HepG2 (cell line): ENCODE data around the gene DCUN1D3. TPM values are rescaled to one million over a fixed set of nuclear protein-coding genes. Genes with fewer than 3 reads are reported as not detected.
"Not testable (repeated sequence)": the region's sequence is repeated elsewhere in the genome, so short reads cannot be mapped to it uniquely, and the experiment has no call there.

Experiments used
- ATAC-seq: fragments of 200-7000 bp; cut with Tn5 transposase; 3 replicates; pipeline ENCODE4 v1.9.1; 2020; ENCODE audit warnings: mild to moderate bottlenecking, moderate library complexity
- BruUV-seq: library from RNA; stranded (reverse); fragments of 400-500 nt; replicated peaks from 2 replicates; lab custom pipeline; 2021; lab: Mats Ljungman, UMichigan
- CTCF ChIA-PET: fragments of 300-600 bp; formaldehyde crosslinking; extraction: SDS; loops from one replicate; lab custom pipeline; 2021; ENCODE audit warnings: low total read pairs, inconsistent platforms, low intra/inter-chr PET ratio; lab: Yijun Ruan, JAX
- POLR2A ChIA-PET: fragments of 350-600 bp; sonication (Branson Sonifier 250); formaldehyde crosslinking; loops from one replicate; lab custom pipeline; 2020; ENCODE audit warnings: antibody characterized with exemption, inconsistent platforms; lab: Yijun Ruan, JAX
- DNase-seq: peaks from one replicate; pipeline ENCODE4 v3.0.0-alpha.2; 2015; ENCODE audit warnings: low spot score
- FAIRE-seq: peaks from 3 replicates; lab custom pipeline; 2011; peaks lifted over from hg19 to GRCh38; lab: Jason Lieb, UNC
- H2AFZ ChIP-seq: one replicate; pipeline ENCODE4 v1.6.1; 2011; ENCODE audit warnings: low read length, inconsistent platforms
- H3K27ac ChIP-seq: fragments of 300-600 bp; 3 replicates; pipeline ENCODE4 v1.8.0; 2011; ENCODE audit warnings: mixed run types, mild to moderate bottlenecking, mixed read lengths, low read length, inconsistent platforms; ENCODE audit not compliant: insufficient read depth; ENCODE audit errors: extremely low read length
- H3K27me3 ChIP-seq, 2 experiments: fragments of 200-600 bp in 1 of 2; 2 replicates in 1 of 2; 3 replicates in 1 of 2; pipeline versions ENCODE4 v1.6.0 to v1.8.0; 2011; ENCODE audit warnings: low read length in 2 of 2, mild to moderate bottlenecking in 2 of 2, moderate library complexity in 2 of 2, inconsistent platforms in 1 of 2; ENCODE audit not compliant: insufficient read depth in 2 of 2, control insufficient read depth in 1 of 2
- H3K36me3 ChIP-seq, 2 experiments: fragments of 200-600 bp in 1 of 2; replicated peaks in 1 of 2; 2 replicates in 1 of 2; 3 replicates in 1 of 2; pipeline versions ENCODE4 v1.5.1 to v1.8.0; 2011; ENCODE audit warnings: low read length in 2 of 2, inconsistent platforms in 1 of 2; ENCODE audit not compliant: insufficient read depth in 2 of 2, control insufficient read depth in 1 of 2
- H3K4me1 ChIP-seq: 2 replicates; pipeline ENCODE4 v1.5.1; 2012; ENCODE audit warnings: low read length, inconsistent platforms; ENCODE audit not compliant: insufficient read depth
- H3K4me2 ChIP-seq: 2 replicates; pipeline ENCODE4 v1.6.0; 2011; ENCODE audit warnings: low read depth, low read length, inconsistent platforms
- H3K4me3 ChIP-seq, 3 experiments: fragments of 200-600 bp in 1 of 3; sonication (generic), shearing (Covaris generic) in 1 of 3; replicated peaks in 1 of 3; 2 replicates each; pipeline ENCODE4 v1.5.1; 2011 to 2016; ENCODE audit warnings: low read length in 3 of 3, inconsistent platforms in 2 of 3, low read depth in 2 of 3, mild to moderate bottlenecking in 2 of 3, control low read depth in 1 of 3, mixed read lengths in 1 of 3; ENCODE audit not compliant: insufficient read depth in 1 of 3
- H3K79me2 ChIP-seq: one replicate; pipeline ENCODE4 v1.6.1; 2011; ENCODE audit warnings: low read length, inconsistent platforms; ENCODE audit not compliant: insufficient read depth
- H3K9ac ChIP-seq: 2 replicates; pipeline ENCODE4 v1.6.0; 2011; ENCODE audit warnings: mild to moderate bottlenecking, low read depth, low read length, inconsistent platforms; ENCODE audit not compliant: insufficient read depth
- H3K9me3 ChIP-seq: 2 replicates; pipeline ENCODE4 v1.5.1; 2012; ENCODE audit warnings: mild to moderate bottlenecking, low read length
- H4K20me1 ChIP-seq: 2 replicates; pipeline ENCODE4 v1.6.0; 2011; ENCODE audit warnings: inconsistent platforms, mild to moderate bottlenecking, low read length, moderate library complexity; ENCODE audit not compliant: insufficient read depth
- EP300 ChIP-seq, 3 experiments: sonication (generic) in 1 of 3; formaldehyde crosslinking in 1 of 3; IDR thresholded peaks; 2 replicates each; pipeline versions ENCODE4 v1.5.1 to v1.6.1; 2011 to 2020; ENCODE audit warnings: low read depth in 2 of 3, low read length in 2 of 3, borderline replicate concordance in 1 of 3, improper control_type of control experiment in 1 of 3, mild to moderate bottlenecking in 1 of 3, missing genetic modification reagents in 1 of 3, moderate library complexity in 1 of 3
- HDAC6 ChIP-seq: fragments of 200-600 bp; sonication (generic); IDR thresholded peaks from 2 replicates; pipeline ENCODE4 v1.7.0; 2017; ENCODE audit warnings: mild to moderate bottlenecking, antibody characterized with exemption, low read length, low read depth
- MLLT10 ChIP-seq: sonication (generic); formaldehyde crosslinking; IDR thresholded peaks from 2 replicates; pipeline ENCODE4 v1.4.0; 2020; ENCODE audit warnings: missing genetic modification reagents
- MZF1 ChIP-seq: sonication (generic); formaldehyde crosslinking; IDR thresholded peaks from 2 replicates; pipeline ENCODE4 v1.8.1; 2023; ENCODE audit warnings: mild to moderate bottlenecking, missing genetic modification reagents, borderline replicate concordance
- ZNF34 ChIP-seq: sonication (generic); formaldehyde crosslinking; IDR thresholded peaks from 2 replicates; pipeline ENCODE4 v1.4.0; 2020; ENCODE audit warnings: mild to moderate bottlenecking, missing genetic modification reagents, borderline replicate concordance
- ZNF782 ChIP-seq: sonication (generic); formaldehyde crosslinking; IDR thresholded peaks from 2 replicates; pipeline ENCODE4 v1.4.0; 2020; ENCODE audit warnings: missing genetic modification reagents, mild to moderate bottlenecking, borderline replicate concordance
- WGBS: methylation state at CpG from one replicate; pipeline ENCODE4 v1.1.6; 2017; ENCODE audit warnings: low lambda C conversion rate; 5-methylcytosine and 5-hydroxymethylcytosine counted together
- in situ Hi-C: cut with HindIII; loops from 2 replicates; pipeline ENCODE4 v1.10.0; 2017; ENCODE audit warnings: low pct_unique_long_range_greater_than_20kb; ENCODE audit not compliant: extremely low pct_ligation_motif_present
- intact Hi-C: fragments of 100-400 bp; cut with micrococcal nuclease; formaldehyde crosslinking; loops from one replicate; pipeline ENCODE4 v1.10.0; 2022; ENCODE audit not compliant: unreplicated experiment
- polyA plus RNA-seq, 8 experiments: library from polyadenylated mRNA; depleted of rRNA in 3 of 8; stranded (reverse) in 7 of 8; unstranded in 1 of 8; fragments of >200 nt; fragmentation: Illumina TruSeq in 4 of 8; extraction: Trizol in 4 of 8; gene quantifications; 2 replicates each; pipeline versions ENCODE4 v1.2.1 to v1.2.3, GENCODE V29; 2011 to 2016; ENCODE audit warnings: low read depth in 4 of 8, missing spikeins in 1 of 8, mixed read lengths in 1 of 8; ENCODE audit not compliant: insufficient read depth in 1 of 8
- total RNA-seq, 5 experiments: library from RNA; depleted of rRNA; stranded (reverse); fragments of >200 nt; fragmentation: Illumina TruSeq; extraction: Trizol; gene quantifications; 2 replicates each; pipeline ENCODE4 v1.2.3, GENCODE V29; 2016; ENCODE audit warnings: low read depth in 1 of 5
- TF ChIP-seq, protein P1 (sequence below): IDR thresholded peaks from 2 replicates; pipeline ENCODE4 v1.6.1; 2012; ENCODE audit warnings: low read length, improper control_type of control experiment
- TF ChIP-seq, protein P2 (sequence below): sonication (generic); formaldehyde crosslinking; IDR thresholded peaks from 2 replicates; pipeline ENCODE4 v1.8.0; 2022; ENCODE audit warnings: mild to moderate bottlenecking, missing genetic modification reagents, borderline replicate concordance

DCUN1D3 gene
- total and polyA plus RNA-seq, 2 of the 13 experiments (the other 11 are each of a cell fraction or from before 2014, with no cell fraction given) = 5.0 to 19.3 TPM

DNA sequence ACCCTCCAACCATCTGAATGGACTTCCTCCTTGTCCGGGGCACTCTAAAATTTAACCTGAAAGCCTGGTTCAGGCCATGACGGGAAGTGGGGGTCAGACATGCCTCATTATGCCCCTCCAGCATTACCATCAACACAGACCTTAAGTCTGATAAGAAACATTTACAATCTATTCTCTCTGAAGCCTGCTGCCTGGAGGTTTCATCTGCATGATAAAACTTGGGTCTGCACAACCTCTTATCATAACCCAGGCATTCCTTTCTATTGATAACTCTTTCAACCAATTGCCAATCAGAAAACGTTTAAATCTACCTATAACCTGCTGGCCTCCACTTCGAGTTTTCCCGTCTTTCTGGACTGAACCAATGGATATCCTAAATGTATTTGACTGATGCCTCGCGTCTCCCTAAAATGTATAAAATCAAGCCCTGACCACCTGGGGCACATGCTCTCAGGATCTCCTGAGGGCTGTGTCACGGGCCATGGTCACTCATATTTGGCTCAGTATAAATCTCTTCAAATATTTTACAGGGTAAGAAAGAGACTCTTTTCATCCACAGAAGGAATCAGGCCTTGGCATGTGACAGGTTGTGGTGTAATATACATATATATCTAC is 46.0 kb upstream of the DCUN1D3 start (continued):
- no peak for TF ChIP-seq MZF1 (CRISPR knock-in tag)
- no peak for TF ChIP-seq MLLT10
- no peak for TF ChIP-seq HDAC6
- TF ChIP-seq, protein P1, sequence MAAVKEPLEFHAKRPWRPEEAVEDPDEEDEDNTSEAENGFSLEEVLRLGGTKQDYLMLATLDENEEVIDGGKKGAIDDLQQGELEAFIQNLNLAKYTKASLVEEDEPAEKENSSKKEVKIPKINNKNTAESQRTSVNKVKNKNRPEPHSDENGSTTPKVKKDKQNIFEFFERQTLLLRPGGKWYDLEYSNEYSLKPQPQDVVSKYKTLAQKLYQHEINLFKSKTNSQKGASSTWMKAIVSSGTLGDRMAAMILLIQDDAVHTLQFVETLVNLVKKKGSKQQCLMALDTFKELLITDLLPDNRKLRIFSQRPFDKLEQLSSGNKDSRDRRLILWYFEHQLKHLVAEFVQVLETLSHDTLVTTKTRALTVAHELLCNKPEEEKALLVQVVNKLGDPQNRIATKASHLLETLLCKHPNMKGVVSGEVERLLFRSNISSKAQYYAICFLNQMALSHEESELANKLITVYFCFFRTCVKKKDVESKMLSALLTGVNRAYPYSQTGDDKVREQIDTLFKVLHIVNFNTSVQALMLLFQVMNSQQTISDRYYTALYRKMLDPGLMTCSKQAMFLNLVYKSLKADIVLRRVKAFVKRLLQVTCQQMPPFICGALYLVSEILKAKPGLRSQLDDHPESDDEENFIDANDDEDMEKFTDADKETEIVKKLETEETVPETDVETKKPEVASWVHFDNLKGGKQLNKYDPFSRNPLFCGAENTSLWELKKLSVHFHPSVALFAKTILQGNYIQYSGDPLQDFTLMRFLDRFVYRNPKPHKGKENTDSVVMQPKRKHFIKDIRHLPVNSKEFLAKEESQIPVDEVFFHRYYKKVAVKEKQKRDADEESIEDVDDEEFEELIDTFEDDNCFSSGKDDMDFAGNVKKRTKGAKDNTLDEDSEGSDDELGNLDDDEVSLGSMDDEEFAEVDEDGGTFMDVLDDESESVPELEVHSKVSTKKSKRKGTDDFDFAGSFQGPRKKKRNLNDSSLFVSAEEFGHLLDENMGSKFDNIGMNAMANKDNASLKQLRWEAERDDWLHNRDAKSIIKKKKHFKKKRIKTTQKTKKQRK = no peak
- TF ChIP-seq EP300 (IDR thresholded peaks at IDR 0.05; ENCODE audit: low read depth in 2 of 2, low read length in 2 of 2) = no peak
- TF ChIP-seq EP300 (CRISPR knock-in tag; IDR thresholded peaks at IDR 0.05; ENCODE audit: borderline replicate concordance) = no peak
- no peak for TF ChIP-seq ZNF34
- TF ChIP-seq, protein P2, sequence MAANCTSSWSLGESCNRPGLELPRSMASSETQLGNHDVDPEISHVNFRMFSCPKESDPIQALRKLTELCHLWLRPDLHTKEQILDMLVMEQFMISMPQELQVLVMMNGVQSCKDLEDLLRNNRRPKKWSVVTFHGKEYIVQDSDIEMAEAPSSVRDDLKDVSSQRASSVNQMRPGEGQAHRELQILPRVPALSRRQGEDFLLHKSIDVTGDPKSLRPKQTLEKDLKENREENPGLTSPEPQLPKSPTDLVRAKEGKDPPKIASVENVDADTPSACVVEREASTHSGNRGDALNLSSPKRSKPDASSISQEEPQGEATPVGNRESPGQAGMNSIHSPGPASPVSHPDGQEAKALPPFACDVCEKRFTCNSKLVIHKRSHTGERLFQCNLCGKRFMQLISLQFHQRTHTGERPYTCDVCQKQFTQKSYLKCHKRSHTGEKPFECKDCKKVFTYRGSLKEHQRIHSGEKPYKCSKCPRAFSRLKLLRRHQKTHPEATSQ (CRISPR knock-in tag) = no peak
- no peak for TF ChIP-seq ZNF782
- TF ChIP-seq, all 625 proteins: peak for 0

DNA sequence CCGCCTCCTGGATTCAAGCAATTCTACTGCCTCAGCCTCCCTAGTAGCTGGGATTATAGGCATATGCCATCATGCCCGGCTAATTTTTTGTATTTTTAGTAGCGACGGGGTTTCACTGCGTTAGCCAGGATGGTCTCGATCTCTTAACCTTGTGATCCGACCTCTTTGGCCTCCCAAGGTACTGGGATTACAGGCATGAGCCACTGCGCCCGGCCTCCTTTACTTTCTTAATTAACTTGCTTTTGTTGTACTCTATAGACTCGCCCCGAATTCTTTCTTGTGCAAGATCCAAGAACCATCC is 45.4 kb upstream of the DCUN1D3 start:
- BruUV-seq, FAIRE-seq, H3K4me2 ChIP-seq, H3K27ac ChIP-seq, H3K4me1 ChIP-seq, H3K79me2 ChIP-seq, H3K27me3 ChIP-seq, H3K9ac ChIP-seq, POLR2A ChIA-PET, H4K20me1 ChIP-seq, ATAC-seq, DNase-seq, H3K4me3 ChIP-seq, H2AFZ ChIP-seq, H3K36me3 ChIP-seq, H3K9me3 ChIP-seq, in situ Hi-C loops: not testable (repeated sequence)
- intact Hi-C loops = loop anchor here (2.0 kb wide), 1 partner anchor 95 kb away; no protein-coding TSS in a partner anchor
- CTCF ChIA-PET = interaction anchor here (1.9 kb wide), 1 partner anchor 96 kb away, joined by 9 read pairs; no protein-coding TSS in a partner anchor
- 63% methylated on average over 11 of the region's 11 CpGs for WGBS
